ENCODE data around the gene RBPJL. TPM values are rescaled to one million over a fixed set of nuclear protein-coding genes. Genes with fewer than 3 reads are reported as not detected.

Gene RBPJL
- total and polyA plus RNA-seq, 4 experiments from 2014 or later: not detected

GRCh38 chr20:45301824-45302271 lies 4.8 kb upstream of the RBPJL start:
- ChIA-PET POLR2A (ENCODE audit: partially characterized antibody) (no interaction called here), CTCF (ENCODE audit: partially characterized antibody) (interaction anchor here (0.7 to 5.6 kb wide), 3 partner anchors 9 to 103 kb away, joined by 3 to 67 read pairs (median 9); no protein-coding TSS in a partner anchor)
- Histone ChIP-seq H3K9me3 (ENCODE audit: control insufficient read depth in 1 of 2, low read length in 2 of 2) (no peaks in the 10 kb centered on the region), H3K4me1 (ENCODE audit: insufficient read depth, low read length) (no peaks in the 10 kb centered on the region), H3K27ac (ENCODE audit: low read depth, low read length) (no peak overlapping the region), H3K36me3 (ENCODE audit: insufficient read depth, low read length) (no peaks in the 10 kb centered on the region), H3K27me3 (ENCODE audit: insufficient read depth, low read length) (peaks cover 6% of the 10 kb centered on the region), H3K4me3 (ENCODE audit: low read length in 2 of 2) (no peak overlapping the region)
- H3K9me3 Mint-ChIP-seq: peaks cover 0 to 2% (median 0%) of the 10 kb centered on the region in 8 donors
- H3K4me3 Mint-ChIP-seq: no peak overlapping the region
- H3K27me3 Mint-ChIP-seq: peaks cover 12 to 34% of the 10 kb centered on the region in 2 donors
- H3K36me3 Mint-ChIP-seq: no peaks in the 10 kb centered on the region
- intact Hi-C loops (cut with micrococcal nuclease): no loop called here
- peaks cover 0 to 7% (median 3%) of the 10 kb centered on the region in 4 donors for H3K4me1 Mint-ChIP-seq
- DNase-seq: no peak
- H3K27ac Mint-ChIP-seq: no peak overlapping the region

DNA sequence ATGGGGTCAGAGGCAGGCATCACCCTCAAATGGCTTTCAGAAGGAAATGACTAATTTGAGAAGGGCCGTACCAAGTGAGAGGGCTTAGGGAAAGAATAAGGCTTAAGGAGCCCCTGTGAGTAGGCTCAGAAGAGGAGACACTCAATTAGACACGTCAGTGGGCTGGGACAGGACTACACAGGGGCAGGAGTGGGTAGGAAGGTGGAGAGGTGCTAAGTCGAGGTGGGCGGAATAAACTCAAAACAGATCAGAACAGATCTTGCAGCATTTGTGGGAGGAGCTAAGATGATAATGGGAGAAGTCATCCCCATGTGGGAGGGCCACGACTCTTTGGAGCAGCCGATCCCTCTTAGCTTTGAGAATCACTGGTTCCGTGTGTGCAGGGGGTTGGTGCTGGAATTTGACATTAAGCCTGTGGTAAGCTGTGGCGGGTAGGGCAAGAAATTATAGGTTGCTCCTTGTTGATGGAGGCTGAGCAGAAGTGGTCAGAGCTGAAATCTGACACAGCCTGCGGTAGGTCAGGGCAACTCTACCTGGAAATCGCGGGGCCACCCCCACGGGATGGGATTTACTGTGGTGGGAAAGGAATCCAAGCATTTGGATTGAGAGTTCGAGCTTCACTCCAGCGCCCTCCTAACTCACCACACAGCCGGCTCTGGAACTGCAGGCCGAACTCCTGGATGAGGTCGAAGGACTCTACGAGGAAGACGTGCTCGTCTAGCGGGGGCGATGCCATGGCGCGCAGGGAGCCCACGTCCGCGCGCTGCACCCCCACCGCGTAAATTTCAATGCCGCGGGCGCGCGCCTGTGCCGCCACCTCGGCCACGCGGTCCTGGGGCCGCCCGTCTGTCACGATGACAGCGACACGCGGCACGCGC lies 2.8 kb upstream of the RBPJL start:
- Mint-ChIP-seq H3K4me3 (no peak overlapping the region), H3K36me3 (no peaks in the 10 kb centered on the region), H3K9me3 (peaks cover 0 to 2% (median 0%) of the 10 kb centered on the region in 8 donors), H3K27me3 (peaks cover 12 to 37% of the 10 kb centered on the region in 2 donors), H3K4me1 (peaks cover 0 to 7% (median 3%) of the 10 kb centered on the region in 4 donors), H3K27ac (peak overlapping the region in 1 of 7 donors; percentile 32)
- CTCF ChIA-PET (ENCODE audit: partially characterized antibody): interaction anchor here (0.7 to 5.6 kb wide), 5 partner anchors 11 to 467 kb away, joined by 3 to 67 read pairs (median 4); no protein-coding TSS in a partner anchor
- H3K27me3 ChIP-seq (ENCODE audit: insufficient read depth, low read length): peaks cover 6% of the 10 kb centered on the region
- intact Hi-C loops (cut with micrococcal nuclease): no loop called here
- no peak overlapping the region for H3K27ac ChIP-seq (ENCODE audit: low read depth, low read length)
- POLR2A ChIA-PET (ENCODE audit: partially characterized antibody): no interaction called here
- no peak overlapping the region for H3K4me3 ChIP-seq (ENCODE audit: low read length in 2 of 2)
- H3K9me3 ChIP-seq (ENCODE audit: control insufficient read depth in 1 of 2, low read length in 2 of 2): no peaks in the 10 kb centered on the region
- no peaks in the 10 kb centered on the region for H3K36me3 ChIP-seq (ENCODE audit: insufficient read depth, low read length)
- no peak for DNase-seq
- H3K4me1 ChIP-seq (ENCODE audit: insufficient read depth, low read length): no peaks in the 10 kb centered on the region

GRCh38 chr20:45304464-45304999 lies 2.1 kb upstream of the RBPJL start:
- no peaks in the 10 kb centered on the region for H3K36me3 Mint-ChIP-seq
- Histone ChIP-seq H3K27ac (ENCODE audit: low read depth, low read length) (no peak overlapping the region), H3K36me3 (ENCODE audit: insufficient read depth, low read length) (no peaks in the 10 kb centered on the region), H3K9me3 (ENCODE audit: control insufficient read depth in 1 of 2, low read length in 2 of 2) (no peaks in the 10 kb centered on the region), H3K27me3 (ENCODE audit: insufficient read depth, low read length) (peaks cover 6% of the 10 kb centered on the region), H3K4me1 (ENCODE audit: insufficient read depth, low read length) (no peaks in the 10 kb centered on the region), H3K4me3 (ENCODE audit: low read length in 2 of 2) (no peak overlapping the region)
- CTCF ChIA-PET (ENCODE audit: partially characterized antibody): interaction anchor here (1.1 to 5.6 kb wide), 6 partner anchors 12 to 467 kb away, joined by 4 to 67 read pairs (median 6); no protein-coding TSS in a partner anchor
- H3K27me3 Mint-ChIP-seq: peaks cover 14 to 37% of the 10 kb centered on the region in 2 donors
- H3K4me3 Mint-ChIP-seq: no peak overlapping the region
- intact Hi-C loops (cut with micrococcal nuclease): no loop called here
- DNase-seq: no peak
- H3K27ac Mint-ChIP-seq: peak overlapping the region in 1 of 7 donors; percentile 69
- POLR2A ChIA-PET (ENCODE audit: partially characterized antibody): no interaction called here
- H3K9me3 Mint-ChIP-seq: peaks cover 0 to 2% (median 0%) of the 10 kb centered on the region in 8 donors
- peaks cover 0 to 7% (median 3%) of the 10 kb centered on the region in 4 donors for H3K4me1 Mint-ChIP-seq

GRCh38 chr20:45305262-45305661 lies 1.4 kb upstream of the RBPJL start:
- POLR2A ChIA-PET (ENCODE audit: partially characterized antibody): no interaction called here
- Mint-ChIP-seq H3K36me3 (no peaks in the 10 kb centered on the region), H3K9me3 (peaks cover 0 to 2% (median 0%) of the 10 kb centered on the region in 8 donors), H3K4me1 (peaks cover 0 to 7% (median 2%) of the 10 kb centered on the region in 4 donors), H3K27me3 (peaks cover 14 to 42% of the 10 kb centered on the region in 2 donors), H3K27ac (no peak overlapping the region), H3K4me3 (no peak overlapping the region)
- Histone ChIP-seq H3K4me1 (ENCODE audit: insufficient read depth, low read length) (no peaks in the 10 kb centered on the region), H3K36me3 (ENCODE audit: insufficient read depth, low read length) (no peaks in the 10 kb centered on the region), H3K27me3 (ENCODE audit: insufficient read depth, low read length) (peaks cover 6% of the 10 kb centered on the region), H3K27ac (ENCODE audit: low read depth, low read length) (no peak overlapping the region), H3K4me3 (ENCODE audit: low read length in 2 of 2) (no peak overlapping the region), H3K9me3 (ENCODE audit: control insufficient read depth in 1 of 2, low read length in 2 of 2) (no peaks in the 10 kb centered on the region)
- intact Hi-C loops (cut with micrococcal nuclease): no loop called here
- no peak for DNase-seq
- CTCF ChIA-PET (ENCODE audit: partially characterized antibody): interaction anchor here (1.2 to 5.6 kb wide), 4 partner anchors 12 to 466 kb away, joined by 4 to 67 read pairs (median 6); no protein-coding TSS in a partner anchor

GRCh38 chr20:45307076-45307640 lies 518 bp downstream of the RBPJL start:
- no peak overlapping the region for H3K27ac Mint-ChIP-seq
- peaks cover 22 to 48% of the 10 kb centered on the region in 2 donors for H3K27me3 Mint-ChIP-seq
- Histone ChIP-seq H3K9me3 (ENCODE audit: control insufficient read depth in 1 of 2, low read length in 2 of 2) (no peaks in the 10 kb centered on the region), H3K4me3 (ENCODE audit: low read length in 2 of 2) (no peak overlapping the region), H3K27me3 (ENCODE audit: insufficient read depth, low read length) (peaks cover 6% of the 10 kb centered on the region), H3K27ac (ENCODE audit: low read depth, low read length) (no peak overlapping the region), H3K36me3 (ENCODE audit: insufficient read depth, low read length) (no peaks in the 10 kb centered on the region), H3K4me1 (ENCODE audit: insufficient read depth, low read length) (peaks cover 6% of the 10 kb centered on the region)
- DNase-seq: no peak
- H3K4me3 Mint-ChIP-seq: no peak overlapping the region
- ChIA-PET CTCF (ENCODE audit: partially characterized antibody) (interaction anchor here (2.3 kb wide), 1 partner anchor 13 kb away, joined by 9 read pairs; no protein-coding TSS in a partner anchor), POLR2A (ENCODE audit: partially characterized antibody) (no interaction called here)
- H3K4me1 Mint-ChIP-seq: peaks cover 3 to 13% (median 8%) of the 10 kb centered on the region in 4 donors
- peaks cover 0 to 2% (median 0%) of the 10 kb centered on the region in 8 donors for H3K9me3 Mint-ChIP-seq
- no peaks in the 10 kb centered on the region for H3K36me3 Mint-ChIP-seq
- intact Hi-C loops (cut with micrococcal nuclease): no loop called here

- no peak for DNase-seq
- Histone ChIP-seq H3K36me3 (ENCODE audit: insufficient read depth, low read length) (no peaks in the 10 kb centered on the region), H3K9me3 (ENCODE audit: control insufficient read depth in 1 of 2, low read length in 2 of 2) (no peaks in the 10 kb centered on the region), H3K27ac (ENCODE audit: low read depth, low read length) (no peak within 1 kb of the TSS), H3K4me3 (ENCODE audit: low read length in 2 of 2) (no peak within 1 kb of the TSS), H3K4me1 (ENCODE audit: insufficient read depth, low read length) (peaks cover 6% of the 10 kb centered on the region), H3K27me3 (ENCODE audit: insufficient read depth, low read length) (peaks cover 6% of the 10 kb centered on the region)
- peak within 1 kb of the TSS in 1 of 7 donors; percentile 79 for H3K27ac Mint-ChIP-seq
- CTCF ChIA-PET (ENCODE audit: partially characterized antibody): interaction anchor here (0.7 to 2.3 kb wide), 2 partner anchors 14 to 462 kb away, joined by 3 to 9 read pairs; no protein-coding TSS in a partner anchor
- POLR2A ChIA-PET (ENCODE audit: partially characterized antibody): no interaction called here
- H3K27me3 Mint-ChIP-seq: peaks cover 25 to 42% of the 10 kb centered on the region in 2 donors
- H3K4me3 Mint-ChIP-seq: no peak within 1 kb of the TSS
- intact Hi-C loops (cut with micrococcal nuclease): no loop called here
- peaks cover 3 to 12% (median 8%) of the 10 kb centered on the region in 4 donors for H3K4me1 Mint-ChIP-seq
- H3K9me3 Mint-ChIP-seq: peaks cover 0 to 2% (median 0%) of the 10 kb centered on the region in 8 donors
- H3K36me3 Mint-ChIP-seq: no peaks in the 10 kb centered on the region
Observed at GRCh38 chr20:45308117-45308778, 1.6 kb downstream of the RBPJL start, which contains the start of gene MATN4. Gene MATN4, minus strand, starts transcription at chr20:45308299. Its CDS starts 2,717 bp downstream, at chr20:45305582.

Data from CD4-positive, alpha-beta memory T cell (primary cell).